ENCODE data around the gene TAGLN3.

DNA sequence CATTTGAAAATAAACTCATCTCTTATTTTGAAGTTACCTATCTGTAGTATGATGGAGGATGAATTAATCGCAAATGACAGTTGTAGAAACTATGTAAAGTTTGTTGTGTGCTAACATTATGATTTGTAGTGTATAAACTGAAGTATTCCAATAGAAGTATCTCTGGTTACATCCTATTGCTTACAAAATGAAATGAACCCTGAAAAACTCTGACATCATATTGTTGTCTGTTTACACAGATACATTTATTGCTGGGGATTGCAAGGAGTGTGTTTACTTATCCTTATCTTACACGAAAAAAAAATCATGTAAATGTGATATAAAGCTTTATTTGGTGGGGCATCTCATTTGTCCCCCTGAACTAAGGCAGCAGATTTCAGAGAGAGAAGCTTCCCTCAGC, 22.5 kb upstream of the TAGLN3 start:
- TF ChIP-seq, protein P1, sequence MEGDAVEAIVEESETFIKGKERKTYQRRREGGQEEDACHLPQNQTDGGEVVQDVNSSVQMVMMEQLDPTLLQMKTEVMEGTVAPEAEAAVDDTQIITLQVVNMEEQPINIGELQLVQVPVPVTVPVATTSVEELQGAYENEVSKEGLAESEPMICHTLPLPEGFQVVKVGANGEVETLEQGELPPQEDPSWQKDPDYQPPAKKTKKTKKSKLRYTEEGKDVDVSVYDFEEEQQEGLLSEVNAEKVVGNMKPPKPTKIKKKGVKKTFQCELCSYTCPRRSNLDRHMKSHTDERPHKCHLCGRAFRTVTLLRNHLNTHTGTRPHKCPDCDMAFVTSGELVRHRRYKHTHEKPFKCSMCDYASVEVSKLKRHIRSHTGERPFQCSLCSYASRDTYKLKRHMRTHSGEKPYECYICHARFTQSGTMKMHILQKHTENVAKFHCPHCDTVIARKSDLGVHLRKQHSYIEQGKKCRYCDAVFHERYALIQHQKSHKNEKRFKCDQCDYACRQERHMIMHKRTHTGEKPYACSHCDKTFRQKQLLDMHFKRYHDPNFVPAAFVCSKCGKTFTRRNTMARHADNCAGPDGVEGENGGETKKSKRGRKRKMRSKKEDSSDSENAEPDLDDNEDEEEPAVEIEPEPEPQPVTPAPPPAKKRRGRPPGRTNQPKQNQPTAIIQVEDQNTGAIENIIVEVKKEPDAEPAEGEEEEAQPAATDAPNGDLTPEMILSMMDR (IDR thresholded peaks at IDR 0.05; ENCODE audit: extremely low read depth in 1 of 2, insufficient read depth in 1 of 2, low read depth in 1 of 2, low read length in 2 of 2) = no peak
- TF ChIP-seq EZH2 (IDR thresholded peaks at IDR 0.05; ENCODE audit: borderline replicate concordance, low read depth, low read length, severe bottlenecking) (no peak), POLR2A (IDR thresholded peaks at IDR 0.05; ENCODE audit: low read depth, low read length) (no peak), POLR2AphosphoS5 (IDR thresholded peaks at IDR 0.05; ENCODE audit: insufficient read depth, low read depth, low read length) (no peak)
- TF ChIP-seq, protein P2, sequence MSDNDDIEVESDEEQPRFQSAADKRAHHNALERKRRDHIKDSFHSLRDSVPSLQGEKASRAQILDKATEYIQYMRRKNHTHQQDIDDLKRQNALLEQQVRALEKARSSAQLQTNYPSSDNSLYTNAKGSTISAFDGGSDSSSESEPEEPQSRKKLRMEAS (IDR thresholded peaks at IDR 0.05; ENCODE audit: insufficient read depth, insufficient read length) = no peak

All from endothelial cell of umbilical vein (primary cell).